ENCODE results near the gene TEX261.

TEX261 gene

GRCh38 chr2:70966681-70967080 is 28.0 kb downstream of the TEX261 start:
- TF ChIP-seq, protein P1, sequence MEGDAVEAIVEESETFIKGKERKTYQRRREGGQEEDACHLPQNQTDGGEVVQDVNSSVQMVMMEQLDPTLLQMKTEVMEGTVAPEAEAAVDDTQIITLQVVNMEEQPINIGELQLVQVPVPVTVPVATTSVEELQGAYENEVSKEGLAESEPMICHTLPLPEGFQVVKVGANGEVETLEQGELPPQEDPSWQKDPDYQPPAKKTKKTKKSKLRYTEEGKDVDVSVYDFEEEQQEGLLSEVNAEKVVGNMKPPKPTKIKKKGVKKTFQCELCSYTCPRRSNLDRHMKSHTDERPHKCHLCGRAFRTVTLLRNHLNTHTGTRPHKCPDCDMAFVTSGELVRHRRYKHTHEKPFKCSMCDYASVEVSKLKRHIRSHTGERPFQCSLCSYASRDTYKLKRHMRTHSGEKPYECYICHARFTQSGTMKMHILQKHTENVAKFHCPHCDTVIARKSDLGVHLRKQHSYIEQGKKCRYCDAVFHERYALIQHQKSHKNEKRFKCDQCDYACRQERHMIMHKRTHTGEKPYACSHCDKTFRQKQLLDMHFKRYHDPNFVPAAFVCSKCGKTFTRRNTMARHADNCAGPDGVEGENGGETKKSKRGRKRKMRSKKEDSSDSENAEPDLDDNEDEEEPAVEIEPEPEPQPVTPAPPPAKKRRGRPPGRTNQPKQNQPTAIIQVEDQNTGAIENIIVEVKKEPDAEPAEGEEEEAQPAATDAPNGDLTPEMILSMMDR (IDR thresholded peaks at IDR 0.05; ENCODE audit: low read depth, low read length), result no peak
- DNase-seq (ENCODE audit: low read depth in 2 of 2), result no peak
- H3K4me3 ChIP-seq (replicated peaks in 1 of 2; ENCODE audit: low read depth in 2 of 2, low read length in 2 of 2), result no peak overlapping the region

GRCh38 chr2:70965506-70965905 is 29.2 kb downstream of the TEX261 start:
- no peak for DNase-seq (ENCODE audit: low read depth in 2 of 2)
- TF ChIP-seq, protein P1 (IDR thresholded peaks at IDR 0.05; ENCODE audit: low read depth, low read length), result no peak
- no peak overlapping the region for H3K4me3 ChIP-seq (replicated peaks in 1 of 2; ENCODE audit: low read depth in 2 of 2, low read length in 2 of 2)

GRCh38 chr2:70964596-70965386 is 29.9 kb downstream of the TEX261 start:
- TF ChIP-seq, protein P1 (IDR thresholded peaks at IDR 0.05; ENCODE audit: low read depth, low read length), result peak; percentile 78
- DNase-seq (ENCODE audit: low read depth in 2 of 2), result peak; percentile 70 to 75
- peak overlapping the region; percentile 49 to 53 for H3K4me3 ChIP-seq (replicated peaks in 1 of 2; ENCODE audit: low read depth in 2 of 2, low read length in 2 of 2)

DNA sequence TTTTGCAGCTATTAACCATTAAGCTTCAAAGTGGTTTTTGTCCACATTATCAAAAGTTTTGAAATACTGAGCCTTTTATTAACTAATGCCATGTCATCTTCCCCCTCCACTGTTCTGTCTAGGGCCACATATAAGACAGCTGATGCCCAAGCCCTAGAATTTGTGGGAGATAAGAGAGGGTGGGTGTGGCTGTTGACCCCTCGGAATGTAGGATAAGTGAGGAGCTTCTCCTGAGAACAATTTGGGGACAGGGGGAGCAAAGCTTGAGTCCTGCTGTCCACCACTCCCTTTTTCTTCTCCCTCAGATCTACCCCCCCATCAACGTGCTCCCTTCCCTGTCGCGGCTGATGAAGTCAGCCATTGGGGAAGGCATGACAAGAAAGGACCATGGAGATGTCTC is 30.5 kb downstream of the TEX261 start:
- H3K4me3 ChIP-seq (replicated peaks in 1 of 2; ENCODE audit: low read depth in 2 of 2, low read length in 2 of 2), result no peak overlapping the region
- DNase-seq (ENCODE audit: low read depth in 2 of 2), result no peak
- TF ChIP-seq, protein P1 (IDR thresholded peaks at IDR 0.05; ENCODE audit: low read depth, low read length), result no peak

GRCh38 chr2:70962885-70963878 is 31.5 kb downstream of the TEX261 start:
- TF ChIP-seq, protein P1 (IDR thresholded peaks at IDR 0.05; ENCODE audit: low read depth, low read length), result no peak
- no peak for DNase-seq (ENCODE audit: low read depth in 2 of 2)
- no peak overlapping the region for H3K4me3 ChIP-seq (replicated peaks in 1 of 2; ENCODE audit: low read depth in 2 of 2, low read length in 2 of 2)

- DNase-seq (ENCODE audit: low read depth in 2 of 2), result no peak
- TF ChIP-seq, protein P1 (IDR thresholded peaks at IDR 0.05; ENCODE audit: low read depth, low read length), result no peak
- H3K4me3 ChIP-seq (replicated peaks in 1 of 2; ENCODE audit: low read depth in 2 of 2, low read length in 2 of 2), result no peak overlapping the region
These were observed 32.3 kb downstream of the TEX261 start for GRCh38 chr2:70962211-70962884.
